Measurements from ENCODE around the gene TBL2.
"Not testable (repeated sequence)": the region's sequence is repeated elsewhere in the genome, so short reads cannot be mapped to it uniquely, and the experiment has no call there.

TBL2 gene

GRCh38 chr7:73535918-73536317, 42.5 kb downstream of the TBL2 start:
- not testable (repeated sequence) for DNase-seq (ENCODE audit: low spot score)

DNA sequence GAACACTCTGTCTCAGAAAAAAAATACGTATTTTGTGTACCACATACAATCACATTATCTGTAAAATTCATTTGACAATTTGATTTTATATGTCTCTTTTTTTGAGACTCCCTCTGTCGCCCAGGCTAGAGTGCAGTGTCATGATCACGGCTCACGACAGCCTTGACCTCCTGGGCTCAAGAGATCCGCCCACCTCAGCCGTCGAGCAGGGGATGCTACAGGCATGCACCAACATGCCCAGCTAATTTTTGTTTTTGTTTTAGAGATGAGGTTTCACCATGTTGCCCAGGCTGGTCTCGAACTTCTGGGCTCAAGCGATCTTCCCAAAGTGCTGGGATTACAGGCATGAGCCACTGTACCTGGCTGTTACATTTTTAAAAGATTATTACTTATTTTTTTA, 44.6 kb downstream of the TBL2 start:
- no peak for DNase-seq (ENCODE audit: low spot score)

DNA sequence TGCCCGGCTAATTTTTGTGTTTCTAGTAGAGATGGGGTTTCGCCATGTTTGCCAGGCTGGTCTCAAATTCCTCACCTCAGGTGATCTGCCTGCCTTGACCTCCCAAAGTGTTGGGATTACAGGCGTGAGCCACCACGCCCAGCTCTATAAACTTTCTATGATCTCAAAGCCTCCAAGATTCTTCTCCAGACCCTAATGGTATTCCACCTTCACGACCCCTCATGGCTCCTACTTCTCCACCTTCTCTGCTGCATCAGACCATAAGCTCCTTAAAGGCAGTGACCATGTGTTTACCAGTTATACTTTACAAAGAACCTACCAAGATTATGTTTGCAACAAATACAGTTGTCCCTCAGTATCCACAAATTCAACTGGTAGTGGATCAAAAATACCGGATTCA, 46.2 kb downstream of the TBL2 start:
- no peak for DNase-seq (ENCODE audit: low spot score)

- no peak for DNase-seq (ENCODE audit: low spot score)
Observed at GRCh38 chr7:73530800-73531199, 47.6 kb downstream of the TBL2 start.

DNA sequence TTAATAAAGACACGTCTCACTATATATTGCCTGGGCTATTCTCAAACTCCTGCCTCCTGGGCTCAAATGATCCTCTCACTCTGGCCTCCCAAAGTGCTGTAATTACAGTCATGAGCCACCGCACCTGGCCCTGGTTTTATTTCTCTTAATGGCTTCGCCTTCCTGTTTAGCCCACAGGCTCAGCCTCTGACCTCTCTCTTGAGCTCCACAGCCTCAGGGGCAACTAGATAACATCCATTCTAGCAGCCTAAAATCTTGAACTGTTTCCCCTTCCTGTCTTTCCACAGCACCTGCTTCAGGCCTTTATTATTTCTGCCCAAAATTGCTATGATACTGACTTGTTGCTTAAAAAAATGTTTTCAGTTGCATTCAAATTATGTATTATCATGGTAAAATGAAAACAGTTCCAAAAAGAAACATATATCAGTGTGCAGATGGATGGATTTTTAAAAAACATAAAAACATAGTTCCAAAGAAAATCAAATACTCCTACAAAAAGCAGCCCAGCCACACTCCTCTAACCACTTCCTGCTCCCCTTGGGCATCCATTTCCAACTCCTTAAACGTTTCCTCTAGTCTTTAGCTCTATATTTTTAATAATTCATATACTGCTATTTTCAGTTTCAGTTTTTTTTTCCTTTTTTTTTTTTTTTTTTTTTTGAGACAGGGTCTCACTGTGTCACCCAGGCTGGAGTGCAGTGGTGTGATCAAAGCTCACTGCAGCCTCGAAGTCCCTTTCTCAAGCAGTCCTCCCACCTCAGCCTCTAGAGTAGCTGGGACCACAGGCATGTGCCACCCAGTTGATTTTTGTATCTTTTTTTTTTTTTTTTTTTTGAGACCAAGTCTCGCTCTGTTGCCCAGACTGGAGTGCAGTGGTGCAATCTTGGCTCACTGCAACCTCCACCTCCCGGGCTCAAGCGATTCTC, 51.2 kb downstream of the TBL2 start:
- no peak for DNase-seq (ENCODE audit: low spot score)

DNA sequence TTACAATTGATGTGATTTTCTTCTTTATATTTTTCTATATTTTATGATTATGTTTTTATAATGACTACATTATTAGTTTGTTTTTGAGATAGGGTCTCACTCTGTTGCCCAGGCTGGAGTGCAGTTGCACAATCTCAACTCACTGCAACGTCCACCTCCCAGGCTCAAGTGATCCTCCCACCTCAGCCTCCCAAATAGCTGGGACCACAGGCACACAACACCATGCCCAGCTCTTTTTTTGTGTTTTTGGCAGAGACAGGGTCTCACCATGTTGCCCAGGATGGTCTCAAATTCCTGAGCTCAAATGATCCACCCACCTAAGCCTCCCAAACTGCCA, 52.3 kb downstream of the TBL2 start:
- DNase-seq (ENCODE audit: low spot score) = not testable (repeated sequence)

DNA sequence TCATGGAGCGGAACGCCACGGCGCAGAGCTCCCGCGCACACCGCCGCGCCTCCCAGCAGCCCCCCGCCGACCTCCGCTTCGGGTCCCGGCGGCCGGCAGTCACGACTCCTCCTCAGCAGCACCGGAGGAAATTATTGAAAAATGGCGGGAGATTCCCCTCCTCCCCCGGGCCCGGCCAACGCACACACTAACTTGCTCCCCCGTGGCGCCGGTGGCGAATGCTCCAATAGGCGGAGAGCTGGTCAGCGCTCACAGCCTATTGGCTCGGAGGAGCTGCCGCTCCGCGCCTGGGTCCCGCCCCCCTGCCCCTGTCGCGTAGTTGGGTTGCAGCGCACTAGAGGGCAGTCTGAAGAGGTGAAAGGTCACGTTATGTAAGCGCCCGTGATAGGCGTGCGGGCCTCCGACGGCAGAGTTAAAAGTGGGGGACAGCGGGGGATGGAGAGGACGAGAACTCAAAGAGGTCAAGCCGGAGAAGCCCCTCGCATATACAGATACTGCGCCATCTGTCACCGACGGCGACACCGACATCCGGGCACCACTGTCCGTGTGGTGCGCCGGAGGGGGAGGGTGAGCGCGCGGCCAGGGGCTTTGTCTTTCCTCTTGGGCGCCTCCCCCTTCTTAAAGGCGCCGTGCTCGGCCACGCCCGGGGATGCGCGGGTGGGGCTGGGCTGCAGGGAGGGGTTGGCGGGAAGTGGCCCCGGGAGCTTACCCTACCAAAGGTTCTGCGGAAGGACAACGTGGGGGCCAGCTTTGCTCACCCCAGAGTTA, 56.1 kb downstream of the TBL2 start, which contains the start of gene BAZ1B:
Gene BAZ1B, minus strand, starts transcription at position 189 of the 768 bp plus-strand sequence. CDS start 360 bp downstream, outside the sequence.
- peak; percentile 98 for DNase-seq (ENCODE audit: low spot score)

GRCh38 chr7:73521636-73522104, 56.7 kb downstream of the TBL2 start:
- DNase-seq (ENCODE audit: low spot score) = no peak

DNA sequence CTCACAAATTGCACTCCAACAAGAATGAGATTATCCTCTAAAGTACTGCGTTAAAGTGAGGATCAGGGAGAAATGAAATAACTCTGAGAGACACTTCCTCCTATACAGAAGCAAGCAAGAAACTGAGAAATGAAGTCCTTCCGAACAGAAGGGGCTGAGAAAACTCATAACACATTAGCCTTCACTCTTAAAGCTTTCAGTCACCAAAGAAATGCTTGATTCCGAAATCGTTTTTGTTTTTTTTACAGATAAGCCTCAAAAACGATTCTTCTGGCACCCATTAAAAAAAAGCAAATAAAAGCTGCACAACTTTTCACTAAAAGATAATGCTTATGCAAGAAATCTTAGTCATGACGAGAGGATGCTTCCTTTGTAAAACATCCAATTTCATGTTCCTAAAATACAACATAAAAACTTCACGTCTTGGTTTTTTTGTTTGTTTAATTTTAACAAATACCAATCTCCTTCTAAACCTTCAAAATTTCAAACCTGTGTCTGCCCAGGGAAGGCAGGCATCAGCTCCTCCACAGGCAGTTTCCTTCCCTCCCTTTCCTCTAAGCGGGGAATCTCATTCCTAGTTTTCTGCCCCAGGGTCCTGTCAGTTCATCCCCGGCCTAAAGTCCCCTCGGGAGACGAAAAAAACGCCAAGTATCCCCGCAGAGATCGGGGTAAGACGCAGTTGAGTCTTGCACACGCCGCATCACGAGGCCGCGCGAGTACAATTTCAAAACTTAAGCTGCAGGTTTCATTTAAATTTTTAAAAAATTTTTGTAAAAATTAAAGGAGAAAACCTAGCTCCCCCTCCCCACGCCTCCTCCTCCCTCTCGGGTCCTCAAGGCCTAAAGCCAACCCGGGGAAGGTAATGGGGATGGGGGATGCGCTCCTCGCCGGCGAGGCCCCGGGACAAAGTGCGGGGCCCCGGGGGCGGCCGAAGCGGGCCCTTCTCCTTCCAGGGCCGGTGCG, 57.4 kb downstream of the TBL2 start:
- DNase-seq (ENCODE audit: low spot score) = peak; percentile 15

DNA sequence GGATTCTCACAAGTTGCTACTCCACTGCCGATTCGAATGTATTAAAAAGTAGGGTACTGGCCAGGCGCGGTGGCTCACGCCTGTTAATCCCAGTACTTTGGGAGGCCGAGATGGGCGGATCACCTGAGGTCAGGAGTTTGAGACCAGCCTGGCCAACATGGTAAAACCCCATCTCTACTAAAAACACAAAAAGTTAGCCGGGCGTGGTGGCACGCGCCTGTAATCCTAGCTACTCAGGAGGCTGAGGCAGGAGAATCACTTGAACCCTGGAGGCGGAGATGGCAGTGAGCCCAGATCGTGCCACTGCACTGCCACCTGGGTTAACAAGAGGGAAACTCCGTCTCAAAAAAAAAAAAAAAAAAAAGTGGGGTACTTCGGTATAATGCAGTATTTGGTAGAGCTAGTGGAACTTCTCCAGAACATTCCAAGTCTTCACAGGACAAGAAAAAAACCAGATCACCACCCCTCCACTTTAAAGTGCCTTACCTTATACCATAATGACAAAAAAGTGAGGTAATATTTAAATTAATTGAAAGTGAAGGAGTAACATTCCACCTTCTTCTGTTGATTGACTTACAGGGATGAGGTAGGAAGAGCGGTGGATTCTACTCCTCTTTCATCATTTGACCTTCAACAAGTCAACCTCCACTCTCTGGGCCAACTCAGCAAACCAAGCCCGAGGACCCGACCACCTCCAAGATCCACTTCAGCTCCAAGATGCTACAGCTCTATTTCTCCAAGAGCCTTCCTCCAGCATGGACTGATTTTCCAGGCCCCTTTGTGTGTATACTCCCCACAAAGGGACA, 58.3 kb downstream of the TBL2 start:
- DNase-seq (ENCODE audit: low spot score) = peak; percentile 13

GRCh38 chr7:73518470-73518869, 59.9 kb downstream of the TBL2 start:
- DNase-seq (ENCODE audit: low spot score) = no peak

Data from kidney tubule cell (primary cell).